ENCODE results near the gene PLA2G6. TPM values are rescaled to one million over a fixed set of nuclear protein-coding genes. Genes with fewer than 3 reads are reported as not detected.

Gene PLA2G6
- total RNA-seq, 1 experiment from 2014 or later = 24.1 TPM

DNA sequence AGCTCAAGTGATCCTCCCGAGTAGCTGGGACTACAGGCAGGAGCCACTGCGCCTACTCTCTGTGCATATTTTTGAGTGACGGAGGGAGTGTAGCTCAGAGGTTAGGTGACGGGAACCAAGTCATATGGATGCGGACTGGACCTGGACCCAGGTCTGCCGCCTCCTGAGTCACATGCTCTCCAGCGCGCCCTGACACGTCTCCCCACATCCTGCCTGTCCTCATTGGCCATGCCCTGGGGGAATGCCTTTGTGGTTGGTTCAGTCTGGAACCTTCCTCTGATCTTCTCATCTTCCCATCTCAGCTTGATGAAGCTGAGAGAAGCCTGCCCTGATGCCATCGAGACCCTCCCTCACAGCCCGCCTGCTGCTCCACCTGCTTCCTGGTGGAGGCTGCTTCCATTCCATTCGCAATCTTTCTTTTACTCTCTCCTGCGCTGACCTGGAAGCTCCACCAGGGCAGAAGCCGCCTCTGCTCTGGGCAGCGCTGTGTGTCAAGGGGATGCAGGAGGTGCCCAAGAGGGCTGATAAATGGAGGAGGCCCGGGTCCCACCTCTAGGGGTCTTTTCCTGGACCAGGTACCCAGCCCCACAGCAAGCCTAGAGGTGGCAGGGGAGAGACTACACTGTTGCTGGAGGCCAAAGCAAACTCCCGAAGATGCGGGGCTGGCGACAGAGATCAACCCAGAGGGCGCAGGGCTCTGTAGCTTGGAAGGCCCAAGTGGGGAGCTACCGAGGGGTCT is 57.2 kb downstream of the PLA2G6 start:
- Histone ChIP-seq H4K20me1 (ENCODE audit: control insufficient read depth, insufficient read depth, insufficient read length) (no peaks in the 10 kb centered on the region), H2AK5ac (ENCODE audit: insufficient read length, low read length) (no peak overlapping the region), H2BK120ac (ENCODE audit: low read depth, low read length, poor library complexity, severe bottlenecking) (no peak overlapping the region), H3K4me2 (ENCODE audit: insufficient read depth, insufficient read length, low read length) (no peak overlapping the region), H2BK15ac (ENCODE audit: low read depth, low read length) (no peak overlapping the region), H3K9me3 (ENCODE audit: control insufficient read depth, low read depth, low read length) (no peaks in the 10 kb centered on the region), H3K14ac (ENCODE audit: insufficient read depth, low read length) (no peak overlapping the region), H3K4me1 (ENCODE audit: insufficient read depth, low read length) (no peaks in the 10 kb centered on the region), H2BK12ac (ENCODE audit: insufficient read length, low read depth, low read length) (no peak overlapping the region), H3K23me2 (ENCODE audit: insufficient read length, low read depth, low read length, poor library complexity, severe bottlenecking) (no peaks in the 10 kb centered on the region), H3K4ac (ENCODE audit: low read depth, low read length) (no peak overlapping the region), H4K5ac (ENCODE audit: insufficient read length, low read depth, low read length) (no peak overlapping the region), H3K9ac (ENCODE audit: extremely low read depth, insufficient read length, low read length) (no peak overlapping the region), H4K91ac (ENCODE audit: insufficient read length, low read depth, low read length) (no peak overlapping the region), H3K79me1 (ENCODE audit: insufficient read depth, low read depth, low read length, poor library complexity, severe bottlenecking) (no peaks in the 10 kb centered on the region), H3K56ac (ENCODE audit: insufficient read length, low read depth, low read length) (no peak overlapping the region), H3T11ph (ENCODE audit: low read length) (no peak overlapping the region), H3K79me2 (ENCODE audit: insufficient read depth, low read length) (no peaks in the 10 kb centered on the region), H3K27me3 (ENCODE audit: insufficient read depth, low read length) (no peaks in the 10 kb centered on the region), H4K8ac (replicated peaks; ENCODE audit: insufficient read length, low read depth, low read length) (no peak overlapping the region), H3K23ac (ENCODE audit: insufficient read length, low read depth, low read length) (no peak overlapping the region), H2AFZ (ENCODE audit: low read length) (no peak overlapping the region), H2BK20ac (ENCODE audit: low read depth, low read length, poor library complexity, severe bottlenecking) (no peak overlapping the region), H2BK5ac (ENCODE audit: insufficient read length, low read length) (no peak overlapping the region), H3K18ac (ENCODE audit: insufficient read length, low read depth, low read length) (no peak overlapping the region), H3K27ac (ENCODE audit: insufficient read length, low read depth, low read length) (no peak overlapping the region)
- H3K9me3 Mint-ChIP-seq = no peaks in the 10 kb centered on the region
- DNase-seq = peak; percentile 71
- H3K36me3 Mint-ChIP-seq (ENCODE audit: insufficient read depth in 1 of 3, low read depth in 3 of 3) = peaks cover 0 to 4% (median 0%) of the 10 kb centered on the region in 3 experiments; a peak in 2 of 7 replicates
- WGBS (ENCODE audit: extremely low coverage, insufficient read length, low lambda C conversion rate) = no CpG with 5 or more reads among the region's 21 CpGs
- peaks cover 4 to 13% of the 10 kb centered on the region in 2 experiments for H3K4me1 Mint-ChIP-seq
- H3K27ac Mint-ChIP-seq = peak overlapping the region in 1 of 3 experiments; percentile 88; a peak in 3 of 7 replicates
- H3K4me3 Mint-ChIP-seq = no peak overlapping the region
- peaks cover 1% of the 10 kb centered on the region; the same call in 1 of the 2 replicates for H3K27me3 Mint-ChIP-seq (ENCODE audit: low read depth)
- TF ChIP-seq, protein P1, sequence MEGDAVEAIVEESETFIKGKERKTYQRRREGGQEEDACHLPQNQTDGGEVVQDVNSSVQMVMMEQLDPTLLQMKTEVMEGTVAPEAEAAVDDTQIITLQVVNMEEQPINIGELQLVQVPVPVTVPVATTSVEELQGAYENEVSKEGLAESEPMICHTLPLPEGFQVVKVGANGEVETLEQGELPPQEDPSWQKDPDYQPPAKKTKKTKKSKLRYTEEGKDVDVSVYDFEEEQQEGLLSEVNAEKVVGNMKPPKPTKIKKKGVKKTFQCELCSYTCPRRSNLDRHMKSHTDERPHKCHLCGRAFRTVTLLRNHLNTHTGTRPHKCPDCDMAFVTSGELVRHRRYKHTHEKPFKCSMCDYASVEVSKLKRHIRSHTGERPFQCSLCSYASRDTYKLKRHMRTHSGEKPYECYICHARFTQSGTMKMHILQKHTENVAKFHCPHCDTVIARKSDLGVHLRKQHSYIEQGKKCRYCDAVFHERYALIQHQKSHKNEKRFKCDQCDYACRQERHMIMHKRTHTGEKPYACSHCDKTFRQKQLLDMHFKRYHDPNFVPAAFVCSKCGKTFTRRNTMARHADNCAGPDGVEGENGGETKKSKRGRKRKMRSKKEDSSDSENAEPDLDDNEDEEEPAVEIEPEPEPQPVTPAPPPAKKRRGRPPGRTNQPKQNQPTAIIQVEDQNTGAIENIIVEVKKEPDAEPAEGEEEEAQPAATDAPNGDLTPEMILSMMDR (conservative IDR thresholded peaks at IDR 0.05) = peak; percentile 51

All from H9 (cell line).